Measurements from ENCODE around the gene PXDC1. TPM values are rescaled to one million over a fixed set of nuclear protein-coding genes. Genes with fewer than 3 reads are reported as not detected.

The PXDC1 gene
- total RNA-seq, 1 experiment from 2014 or later, result 18.2 TPM

GRCh38 chr6:3744211-3744900 is 7.2 kb downstream of the PXDC1 start:
- intact Hi-C loops (cut with micrococcal nuclease; ENCODE audit: unreplicated experiment), result loop anchor here (10.0 kb wide), 1 partner anchor 410 kb away; no protein-coding TSS in a partner anchor
- BruUV-seq (replicated peaks), result no TSS peak
- CTCF ChIA-PET, result interaction anchor here (1.2 kb wide), 1 partner anchor 234 kb away, joined by 4 read pairs; no protein-coding TSS in a partner anchor
- peak overlapping the region; percentile 47 for H3K27ac Mint-ChIP-seq (ENCODE audit: unreplicated experiment)
- no peak overlapping the region for H3K4me3 Mint-ChIP-seq (ENCODE audit: low read depth, unreplicated experiment)
- peaks cover 24% of the 10 kb centered on the region for H3K36me3 Mint-ChIP-seq (ENCODE audit: insufficient read depth, unreplicated experiment)
- TF ChIP-seq CTCF (IDR thresholded peaks at IDR 0.05; ENCODE audit: unreplicated experiment), result no peak
- no peaks in the 10 kb centered on the region for H3K27me3 Mint-ChIP-seq (ENCODE audit: unreplicated experiment)
- no peak for DNase-seq
- peaks cover 47% of the 10 kb centered on the region for H3K4me1 Mint-ChIP-seq (ENCODE audit: low read depth, unreplicated experiment)
- no peaks in the 10 kb centered on the region for H3K9me3 Mint-ChIP-seq (ENCODE audit: low read depth, unreplicated experiment)

- peaks cover 41% of the 10 kb centered on the region for H3K4me1 Mint-ChIP-seq (ENCODE audit: low read depth, unreplicated experiment)
- H3K27ac Mint-ChIP-seq (ENCODE audit: unreplicated experiment), result peak overlapping the region; percentile 47
- peak overlapping the region; percentile 55 for H3K4me3 Mint-ChIP-seq (ENCODE audit: low read depth, unreplicated experiment)
- intact Hi-C loops (cut with micrococcal nuclease; ENCODE audit: unreplicated experiment), result loop anchor here (2.0 to 10.0 kb wide), 4 partner anchors 189 to 411 kb away; no protein-coding TSS in a partner anchor
- TF ChIP-seq CTCF (IDR thresholded peaks at IDR 0.05; ENCODE audit: unreplicated experiment), result no peak
- DNase-seq, result no peak
- CTCF ChIA-PET, result interaction anchor here (1.2 kb wide), 2 partner anchors 235 to 247 kb away, joined by 3 to 4 read pairs; no protein-coding TSS in a partner anchor
- no TSS peak for BruUV-seq (replicated peaks)
- no peaks in the 10 kb centered on the region for H3K27me3 Mint-ChIP-seq (ENCODE audit: unreplicated experiment)
- peaks cover 20% of the 10 kb centered on the region for H3K36me3 Mint-ChIP-seq (ENCODE audit: insufficient read depth, unreplicated experiment)
- H3K9me3 Mint-ChIP-seq (ENCODE audit: low read depth, unreplicated experiment), result no peaks in the 10 kb centered on the region
Measured at GRCh38 chr6:3743541-3743940, 8.0 kb downstream of the PXDC1 start.

- BruUV-seq (replicated peaks), result no TSS peak
- CTCF ChIA-PET, result interaction anchor here (0.8 to 1.2 kb wide), 3 partner anchors 190 to 248 kb away, joined by 3 read pairs; no protein-coding TSS in a partner anchor
- intact Hi-C loops (cut with micrococcal nuclease; ENCODE audit: unreplicated experiment), result loop anchor here (2.0 to 10.0 kb wide), 4 partner anchors 190 to 412 kb away; no protein-coding TSS in a partner anchor
- Mint-ChIP-seq H3K9me3 (ENCODE audit: low read depth, unreplicated experiment) (no peaks in the 10 kb centered on the region), H3K4me3 (ENCODE audit: low read depth, unreplicated experiment) (peak overlapping the region; percentile 55), H3K27me3 (ENCODE audit: unreplicated experiment) (no peaks in the 10 kb centered on the region), H3K36me3 (ENCODE audit: insufficient read depth, unreplicated experiment) (peaks cover 19% of the 10 kb centered on the region), H3K4me1 (ENCODE audit: low read depth, unreplicated experiment) (peaks cover 36% of the 10 kb centered on the region), H3K27ac (ENCODE audit: unreplicated experiment) (peak overlapping the region; percentile 85)
- DNase-seq, result peak; percentile 87
- peak; percentile 76 for TF ChIP-seq CTCF (IDR thresholded peaks at IDR 0.05; ENCODE audit: unreplicated experiment)
Measured at GRCh38 chr6:3742426-3743344, 8.8 kb downstream of the PXDC1 start.

GRCh38 chr6:3742076-3742425 is 9.5 kb downstream of the PXDC1 start:
- intact Hi-C loops (cut with micrococcal nuclease; ENCODE audit: unreplicated experiment), result loop anchor here (2.0 to 10.0 kb wide), 4 partner anchors 191 to 413 kb away; no protein-coding TSS in a partner anchor
- BruUV-seq (replicated peaks), result no TSS peak
- H3K36me3 Mint-ChIP-seq (ENCODE audit: insufficient read depth, unreplicated experiment), result peaks cover 20% of the 10 kb centered on the region
- no peaks in the 10 kb centered on the region for H3K27me3 Mint-ChIP-seq (ENCODE audit: unreplicated experiment)
- no peak for DNase-seq
- CTCF ChIA-PET, result no interaction called here
- H3K9me3 Mint-ChIP-seq (ENCODE audit: low read depth, unreplicated experiment), result no peaks in the 10 kb centered on the region
- no peak overlapping the region for H3K27ac Mint-ChIP-seq (ENCODE audit: unreplicated experiment)
- peaks cover 29% of the 10 kb centered on the region for H3K4me1 Mint-ChIP-seq (ENCODE audit: low read depth, unreplicated experiment)
- peak overlapping the region; percentile 55 for H3K4me3 Mint-ChIP-seq (ENCODE audit: low read depth, unreplicated experiment)
- no peak for TF ChIP-seq CTCF (IDR thresholded peaks at IDR 0.05; ENCODE audit: unreplicated experiment)

Measured in Calu3 (cell line).